Stimulated activated naive CD4-positive, alpha-beta T cell (primary cell): Measurements from ENCODE around the gene TCL1B.
"Not testable (repeated sequence)": the region's sequence is repeated elsewhere in the genome, so short reads cannot be mapped to it uniquely, and the experiment has no call there.

ENCODE experiments used
- DNase-seq, 6 experiments: peaks; one replicate each; lab custom pipeline; 2025; lab: John Stamatoyannopoulos, UW

The TCL1B gene

GRCh38 chr14:95685978-95686922, at the start of gene TCL1B:
Gene TCL1B (plus strand): TSS chr14:95686426. CDS start chr14:95686468, 42 bp downstream.
- DNase-seq, result no peak

GRCh38 chr14:95644981-95645380, 41.2 kb upstream of the TCL1B start:
- DNase-seq, result no peak

- no peak for DNase-seq
Measured at GRCh38 chr14:95645389-95645996, 40.7 kb upstream of the TCL1B start.

- no peak for DNase-seq
Measured at GRCh38 chr14:95647926-95648325, 38.3 kb upstream of the TCL1B start.

- no peak for DNase-seq
Measured at GRCh38 chr14:95649230-95649629, 37.0 kb upstream of the TCL1B start.

GRCh38 chr14:95651028-95651427, 35.2 kb upstream of the TCL1B start:
- DNase-seq, result no peak

- DNase-seq, result no peak
Measured at GRCh38 chr14:95651821-95652583, 34.2 kb upstream of the TCL1B start.

GRCh38 chr14:95652690-95653089, 33.5 kb upstream of the TCL1B start:
- no peak for DNase-seq

- no peak for DNase-seq
Measured at GRCh38 chr14:95655461-95655860, 30.8 kb upstream of the TCL1B start.

- DNase-seq, result no peak
Measured at GRCh38 chr14:95656634-95657033, 29.6 kb upstream of the TCL1B start.

GRCh38 chr14:95657454-95657853, 28.8 kb upstream of the TCL1B start:
- DNase-seq, result no peak

- DNase-seq, result no peak
Measured at GRCh38 chr14:95659293-95659989, 26.8 kb upstream of the TCL1B start.

GRCh38 chr14:95659990-95660385, 26.2 kb upstream of the TCL1B start:
- no peak for DNase-seq

GRCh38 chr14:95660651-95661515, 25.3 kb upstream of the TCL1B start:
- no peak for DNase-seq

GRCh38 chr14:95662376-95663186, 23.6 kb upstream of the TCL1B start:
- DNase-seq, result no peak

GRCh38 chr14:95663226-95663797, 22.9 kb upstream of the TCL1B start:
- DNase-seq, result no peak

- DNase-seq, result no peak
Measured at GRCh38 chr14:95664066-95664465, 22.2 kb upstream of the TCL1B start.

- no peak for DNase-seq
Measured at GRCh38 chr14:95664546-95664945, 21.7 kb upstream of the TCL1B start.

- not testable (repeated sequence) for DNase-seq
Measured at GRCh38 chr14:95665530-95665929, 20.7 kb upstream of the TCL1B start.

- no peak for DNase-seq
Measured at GRCh38 chr14:95666450-95666849, 19.8 kb upstream of the TCL1B start.
